ENCODE data around the gene CCDC182. TPM values are rescaled to one million over a fixed set of nuclear protein-coding genes. Genes with fewer than 3 reads are reported as not detected.

The CCDC182 gene
- total RNA-seq, 1 donor from 2014 or later, result not detected

DNA sequence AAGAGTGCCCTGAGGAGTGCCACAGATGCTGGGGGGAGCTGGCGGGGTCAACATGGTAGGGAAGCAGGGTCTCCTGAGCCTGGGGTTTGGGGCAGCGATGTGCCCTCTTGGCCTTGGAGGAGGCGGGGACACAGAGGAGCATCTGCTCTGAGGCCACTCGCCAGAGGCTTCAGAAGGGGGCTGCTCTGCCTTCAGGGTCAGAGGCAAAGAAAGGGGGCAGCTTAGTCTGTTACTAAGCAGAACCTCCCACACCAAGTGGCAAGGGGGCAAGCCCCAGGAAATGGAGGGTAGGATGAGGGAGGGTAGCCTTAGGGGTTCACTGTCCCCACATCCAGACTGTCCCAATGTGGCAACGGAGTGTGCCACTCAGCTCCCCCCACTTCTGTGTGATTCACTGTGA, 18.3 kb downstream of the CCDC182 start:
- no peaks in the 10 kb centered on the region for H3K4me1 ChIP-seq
- TF ChIP-seq, protein P1, sequence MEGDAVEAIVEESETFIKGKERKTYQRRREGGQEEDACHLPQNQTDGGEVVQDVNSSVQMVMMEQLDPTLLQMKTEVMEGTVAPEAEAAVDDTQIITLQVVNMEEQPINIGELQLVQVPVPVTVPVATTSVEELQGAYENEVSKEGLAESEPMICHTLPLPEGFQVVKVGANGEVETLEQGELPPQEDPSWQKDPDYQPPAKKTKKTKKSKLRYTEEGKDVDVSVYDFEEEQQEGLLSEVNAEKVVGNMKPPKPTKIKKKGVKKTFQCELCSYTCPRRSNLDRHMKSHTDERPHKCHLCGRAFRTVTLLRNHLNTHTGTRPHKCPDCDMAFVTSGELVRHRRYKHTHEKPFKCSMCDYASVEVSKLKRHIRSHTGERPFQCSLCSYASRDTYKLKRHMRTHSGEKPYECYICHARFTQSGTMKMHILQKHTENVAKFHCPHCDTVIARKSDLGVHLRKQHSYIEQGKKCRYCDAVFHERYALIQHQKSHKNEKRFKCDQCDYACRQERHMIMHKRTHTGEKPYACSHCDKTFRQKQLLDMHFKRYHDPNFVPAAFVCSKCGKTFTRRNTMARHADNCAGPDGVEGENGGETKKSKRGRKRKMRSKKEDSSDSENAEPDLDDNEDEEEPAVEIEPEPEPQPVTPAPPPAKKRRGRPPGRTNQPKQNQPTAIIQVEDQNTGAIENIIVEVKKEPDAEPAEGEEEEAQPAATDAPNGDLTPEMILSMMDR (IDR thresholded peaks at IDR 0.05), result no peak
- intact Hi-C loops (cut with DNase I), result no loop called here
- no peak for ATAC-seq
- H3K4me3 ChIP-seq, result no peak overlapping the region
- no peak for DNase-seq
- H3K27ac ChIP-seq, result no peak overlapping the region
- no peaks in the 10 kb centered on the region for H3K36me3 ChIP-seq
- H3K27me3 ChIP-seq, result no peaks in the 10 kb centered on the region
- H3K9me3 ChIP-seq, result no peaks in the 10 kb centered on the region

DNA sequence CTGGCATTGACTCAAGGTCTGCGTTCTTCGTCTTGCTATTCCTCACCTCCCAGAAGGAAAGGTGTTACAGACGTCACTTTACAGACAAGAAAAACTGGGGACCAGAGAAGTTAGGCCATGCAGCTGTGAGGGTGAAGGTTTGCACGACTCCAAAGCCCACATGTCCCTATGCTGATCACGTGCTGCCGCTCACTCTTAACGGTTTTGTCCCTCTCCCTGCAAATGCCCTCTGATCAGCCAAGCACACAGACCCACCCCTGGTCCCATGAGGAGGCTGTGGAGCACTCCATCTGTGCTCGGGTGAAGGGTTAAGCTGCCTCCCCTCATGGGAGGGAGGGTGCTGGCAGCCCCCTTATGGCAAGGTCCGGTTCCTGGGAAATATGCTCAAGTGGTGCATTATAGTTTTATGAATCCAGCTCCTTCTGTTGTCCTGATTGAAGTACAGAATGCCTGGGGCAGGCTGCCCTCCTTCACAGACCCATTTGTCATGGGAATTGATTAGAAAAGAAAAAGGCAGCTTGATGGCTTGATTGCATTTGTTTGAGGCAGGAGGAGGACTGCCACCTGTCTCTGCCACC, 18.8 kb downstream of the CCDC182 start:
- ATAC-seq, result no peak

DNA sequence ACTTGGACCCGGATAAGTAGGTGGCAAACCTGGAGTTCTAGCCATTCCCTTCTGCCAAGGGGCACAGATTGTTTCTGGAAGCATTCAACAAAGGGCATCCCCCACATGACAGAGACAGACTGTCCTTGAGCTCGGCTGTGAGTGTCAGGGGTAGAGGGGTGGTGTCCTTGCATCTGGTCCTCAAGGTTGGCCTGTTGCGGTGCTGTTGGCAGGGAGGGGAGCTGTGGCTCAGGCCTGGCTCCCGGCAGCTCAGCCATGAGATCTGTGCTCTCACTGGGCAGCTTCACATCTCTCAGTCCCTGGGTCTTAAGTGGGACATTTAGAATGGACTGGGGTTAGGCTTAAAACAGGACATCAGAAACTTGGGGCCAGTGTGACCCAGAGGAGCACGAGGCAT, 20.4 kb downstream of the CCDC182 start:
- no peaks in the 10 kb centered on the region for H3K9me3 ChIP-seq
- no peak overlapping the region for H3K4me3 ChIP-seq
- TF ChIP-seq, protein P1 (IDR thresholded peaks at IDR 0.05), result no peak
- no peak for DNase-seq
- H3K4me1 ChIP-seq, result no peaks in the 10 kb centered on the region
- ATAC-seq, result no peak
- H3K27ac ChIP-seq, result no peak overlapping the region
- intact Hi-C loops (cut with DNase I), result no loop called here
- H3K36me3 ChIP-seq, result no peaks in the 10 kb centered on the region
- H3K27me3 ChIP-seq, result no peaks in the 10 kb centered on the region

More for the DNA sequence above, 18.8 kb downstream of the CCDC182 start:
- no peak overlapping the region for H3K27ac ChIP-seq
- H3K27me3 ChIP-seq, result no peaks in the 10 kb centered on the region
- no peak overlapping the region for H3K4me3 ChIP-seq
- no peak for DNase-seq
- H3K36me3 ChIP-seq, result no peaks in the 10 kb centered on the region
- no peaks in the 10 kb centered on the region for H3K9me3 ChIP-seq
- intact Hi-C loops (cut with DNase I), result no loop called here
- H3K4me1 ChIP-seq, result no peaks in the 10 kb centered on the region
- TF ChIP-seq, protein P1 (IDR thresholded peaks at IDR 0.05), result no peak

DNA sequence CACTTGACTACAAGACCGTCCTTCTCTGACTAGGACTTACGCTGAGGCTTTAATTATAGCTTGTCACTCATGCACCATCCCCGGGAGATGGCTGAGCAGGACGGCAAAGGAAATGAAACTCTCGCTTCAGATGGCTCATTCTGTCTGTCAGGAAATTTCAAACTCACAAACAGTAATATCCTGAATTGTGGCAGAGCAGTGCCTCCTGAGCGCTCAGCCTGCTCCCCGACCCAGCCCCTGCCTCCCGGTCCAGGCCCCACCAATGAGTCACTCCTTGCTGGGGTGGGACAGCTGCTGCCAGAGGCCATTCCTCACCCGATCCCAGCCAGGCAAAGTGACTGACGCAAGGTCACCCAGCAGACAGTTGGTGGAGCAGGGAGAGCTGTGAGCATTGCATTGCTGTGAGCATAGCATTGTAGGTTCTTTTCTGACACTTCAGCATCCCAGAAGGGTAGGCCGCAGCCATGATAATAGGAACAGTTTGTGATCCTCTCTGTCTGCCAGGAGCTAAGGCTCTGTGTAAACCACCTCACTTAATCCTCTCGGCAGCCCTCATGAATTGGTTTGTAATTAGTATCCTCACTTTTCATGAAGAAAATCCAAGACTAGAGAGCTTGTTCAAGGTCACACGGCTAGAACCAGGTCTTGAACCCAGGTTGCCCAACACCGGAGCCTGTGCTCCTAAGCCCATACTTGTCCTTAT, 20.9 kb downstream of the CCDC182 start:
- Histone ChIP-seq H3K9me3 (no peaks in the 10 kb centered on the region), H3K36me3 (no peaks in the 10 kb centered on the region), H3K4me1 (no peaks in the 10 kb centered on the region), H3K27me3 (no peaks in the 10 kb centered on the region), H3K4me3 (no peak overlapping the region), H3K27ac (no peak overlapping the region)
- ATAC-seq, result no peak
- intact Hi-C loops (cut with DNase I), result no loop called here
- TF ChIP-seq, protein P1 (IDR thresholded peaks at IDR 0.05), result no peak
- DNase-seq, result no peak

DNA sequence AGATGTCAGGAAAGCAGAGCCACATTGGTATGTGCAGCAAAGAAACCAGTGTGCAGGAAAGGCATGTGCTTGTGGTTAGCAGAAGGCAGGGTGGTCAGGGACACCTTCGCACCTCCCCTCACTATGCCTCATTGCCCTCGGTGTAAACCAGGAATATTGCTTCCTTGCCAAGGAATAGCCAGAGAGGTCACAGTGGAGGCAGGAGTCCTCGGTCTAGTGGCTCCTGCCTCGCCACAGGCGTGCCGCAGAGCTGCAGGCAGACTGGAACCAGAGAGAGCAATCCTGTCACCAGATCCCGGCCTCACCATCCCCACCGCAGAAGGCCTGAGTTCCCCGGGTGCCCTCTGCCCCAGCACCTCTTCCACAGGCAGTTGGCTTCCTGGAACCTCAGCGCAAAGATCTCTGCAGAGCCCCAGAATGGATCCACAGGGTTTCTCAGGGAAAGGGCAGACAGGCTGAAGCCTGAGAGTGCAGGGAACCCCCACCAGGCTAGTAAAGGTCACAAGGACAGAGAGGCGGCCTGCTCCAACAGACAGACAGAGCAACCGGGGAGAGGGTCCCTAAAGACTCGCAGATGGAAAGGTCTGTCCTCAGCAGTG, 21.6 kb downstream of the CCDC182 start:
- Histone ChIP-seq H3K27ac (no peak overlapping the region), H3K27me3 (no peaks in the 10 kb centered on the region), H3K9me3 (no peaks in the 10 kb centered on the region), H3K36me3 (no peaks in the 10 kb centered on the region), H3K4me1 (no peaks in the 10 kb centered on the region), H3K4me3 (no peak overlapping the region)
- intact Hi-C loops (cut with DNase I), result no loop called here
- TF ChIP-seq, protein P1 (IDR thresholded peaks at IDR 0.05), result no peak
- no peak for DNase-seq
- ATAC-seq, result no peak

Data from upper lobe of right lung (tissue), 1 donor.